B cell (primary cell): ENCODE measurements around the gene NFATC1. TPM values are rescaled to one million over a fixed set of nuclear protein-coding genes. Genes with fewer than 3 reads are reported as not detected.

Source experiments
- ATAC-seq: fragments of 200-7000 bp; cut with Tn5 transposase; one replicate; pipeline ENCODE4 v1.10.0; 2021; ENCODE audit warnings: low read depth, mild to moderate bottlenecking, moderate number of reproducible peaks, moderate library complexity
- CTCF ChIA-PET: fragments of 350-600 bp; sonication (Branson Sonifier 250); formaldehyde crosslinking; loops from one replicate; lab custom pipeline; 2021; ENCODE audit warnings: antibody characterized with exemption, inconsistent platforms; lab: Charles Lee
- POLR2A ChIA-PET: fragments of 350-600 bp; sonication (Branson Sonifier 250); formaldehyde crosslinking; loops from one replicate; lab custom pipeline; 2021; ENCODE audit warnings: antibody characterized with exemption; lab: Charles Lee
- DNase-seq: peaks from one replicate; pipeline ENCODE4 v3.0.0; 2013
- H2AFZ ChIP-seq: 2 replicates; pipeline ENCODE4 v1.6.1; 2012; ENCODE audit warnings: mild to moderate bottlenecking, low read depth, low read length; ENCODE audit not compliant: insufficient read depth, poor library complexity, severe bottlenecking
- H3K27ac ChIP-seq, 2 donors: 1 replicate in 1 of 2; 2 replicates in 1 of 2; pipeline ENCODE4 v1.5.1; 2012 to 2013; ENCODE audit warnings: low read length in 2 of 2, mild to moderate bottlenecking in 2 of 2, moderate library complexity in 1 of 2
- H3K27me3 ChIP-seq, 4 experiments: fragments of 200-600 bp in 1 of 4; sonication (generic) in 1 of 4; replicated peaks in 1 of 4; 1 replicate in 2 of 4; 2 replicates in 2 of 4; pipeline versions ENCODE4 v1.6.1 to v1.7.0; 2013 to 2016; ENCODE audit warnings: low read length in 3 of 4, mild to moderate bottlenecking in 2 of 4, mixed read lengths in 1 of 4, moderate library complexity in 1 of 4; ENCODE audit not compliant: insufficient read depth in 4 of 4, control insufficient read depth in 3 of 4; ENCODE audit errors: control extremely low read depth in 1 of 4
- H3K36me3 ChIP-seq, 2 experiments: replicated peaks in 1 of 2; 1 replicate in 1 of 2; 2 replicates in 1 of 2; pipeline versions ENCODE4 v1.6.1 to v1.7.1; 2013; ENCODE audit warnings: low read length in 1 of 2; ENCODE audit not compliant: insufficient read depth in 2 of 2, control insufficient read depth in 1 of 2; ENCODE audit errors: control extremely low read depth in 1 of 2, extremely low read depth in 1 of 2
- H3K4me1 ChIP-seq, 2 donors: fragments of 200-600 bp in 1 of 2; sonication (generic) in 1 of 2; 1 replicate in 1 of 2; 2 replicates in 1 of 2; pipeline versions ENCODE4 v1.5.1 to v1.6.1; 2013 to 2017; ENCODE audit warnings: low read length in 2 of 2; ENCODE audit not compliant: control insufficient read depth in 2 of 2, insufficient read depth in 2 of 2
- H3K4me2 ChIP-seq: replicated peaks from 2 replicates; pipeline ENCODE3; 2012; ENCODE audit warnings: mild to moderate bottlenecking, low read depth, low read length; ENCODE audit not compliant: poor library complexity, severe bottlenecking
- H3K4me3 ChIP-seq, 5 experiments: fragments of 200-600 bp in 1 of 5; sonication (generic) in 1 of 5; 1 replicate in 3 of 5; 2 replicates in 2 of 5; pipeline versions ENCODE4 v1.5.1 to v1.7.0; 2011 to 2016; ENCODE audit warnings: low read length in 4 of 5, mild to moderate bottlenecking in 4 of 5, low read depth in 2 of 5, control low read depth in 1 of 5, moderate library complexity in 1 of 5; ENCODE audit not compliant: insufficient read depth in 1 of 5; ENCODE audit errors: control extremely low read depth in 1 of 5, extremely low read depth in 1 of 5
- H3K79me2 ChIP-seq: fragments of 200-600 bp; sonication (generic); one replicate; pipeline ENCODE4 v1.6.0; 2016; ENCODE audit warnings: low read length; ENCODE audit not compliant: control insufficient read depth, insufficient read depth
- H3K9ac ChIP-seq: fragments of 200-600 bp; sonication (generic); 2 replicates; pipeline ENCODE4 v1.6.1; 2017; ENCODE audit warnings: mild to moderate bottlenecking, low read length, moderate library complexity
- H3K9me3 ChIP-seq, 3 donors: one replicate each; pipeline versions ENCODE4 v1.6.1 to v1.7.1; 2013; ENCODE audit warnings: low read length in 2 of 3; ENCODE audit not compliant: control insufficient read depth in 2 of 3, insufficient read depth in 1 of 3; ENCODE audit errors: control extremely low read depth in 1 of 3
- H4K20me1 ChIP-seq: 2 replicates; pipeline ENCODE4 v1.6.0; 2012; ENCODE audit warnings: mild to moderate bottlenecking, low read length; ENCODE audit not compliant: insufficient read depth, control insufficient read depth, poor library complexity, severe bottlenecking
- H3K27ac Mint-ChIP-seq: one replicate; pipeline ENCODE4 v1.8.0; 2021; ENCODE audit warnings: mixed read lengths
- H3K27me3 Mint-ChIP-seq: one replicate; pipeline ENCODE4 v1.8.0; 2021; ENCODE audit warnings: mixed read lengths
- H3K4me1 Mint-ChIP-seq: one replicate; pipeline ENCODE4 v1.8.0; 2021; ENCODE audit warnings: mixed read lengths
- H3K4me3 Mint-ChIP-seq: one replicate; pipeline ENCODE4 v1.8.0; 2021; ENCODE audit warnings: mixed read lengths
- H3K9me3 Mint-ChIP-seq: one replicate; pipeline ENCODE4 v1.8.0; 2022; ENCODE audit warnings: mixed read lengths; ENCODE audit not compliant: insufficient read depth
- CTCF ChIP-seq: fragments of 200-600 bp; IDR thresholded peaks from one replicate; pipeline ENCODE4 v1.8.0; 2022; ENCODE audit warnings: antibody characterized with exemption, mild to moderate bottlenecking
- EZH2 ChIP-seq: IDR thresholded peaks from 2 replicates; pipeline ENCODE4 v1.6.1; 2012; ENCODE audit warnings: borderline replicate concordance, low read depth, mild to moderate bottlenecking, moderate library complexity, low read length; ENCODE audit not compliant: insufficient read depth, poor library complexity, severe bottlenecking
- WGBS: methylation state at CpG from one replicate; pipeline ENCODE4 v1.1.5; 2013; ENCODE audit warnings: missing lambda C conversion rate; ENCODE audit not compliant: insufficient coverage; 5-methylcytosine and 5-hydroxymethylcytosine counted together
- intact Hi-C: fragments of 100-400 bp; cut with micrococcal nuclease; formaldehyde crosslinking; loops from one replicate; pipeline ENCODE4 v1.10.0; 2022
- polyA plus RNA-seq: library from polyadenylated mRNA; depleted of rRNA; stranded (reverse); fragments of >200 nt; gene quantifications from 2 replicates; pipeline ENCODE4 v1.2.3, GENCODE V29; 2012
- total RNA-seq, 2 donors: library from RNA; stranded (reverse); fragments of 120-200 nt in 1 of 2; gene quantifications; 1 replicate in 1 of 2; 2 replicates in 1 of 2; pipeline versions ENCODE4 v1.2.3 to v1.2.4, GENCODE V29; 2013 to 2022

The NFATC1 gene
- total and polyA plus RNA-seq, 2 donors (not counting 1 experiment from before 2014, with no cell fraction given), result 32.2 to 108 TPM

GRCh38 chr18:79509536-79509930, 113.8 kb downstream of the NFATC1 start:
- ChIA-PET CTCF (interaction anchor here (1.1 to 4.5 kb wide), 5 partner anchors 14 to 112 kb away, joined by 5 to 23 read pairs (median 12); no protein-coding TSS in a partner anchor), POLR2A (interaction anchor here (0.7 to 4.5 kb wide), 5 partner anchors 11 to 102 kb away, joined by 3 to 28 read pairs (median 4); no protein-coding TSS in a partner anchor)
- Histone ChIP-seq H3K9me3 (no peaks in the 10 kb centered on the region), H3K79me2 (peaks cover 75% of the 10 kb centered on the region), H2AFZ (no peak overlapping the region), H3K4me3 (peak overlapping the region in 2 of 5 experiments; percentile 15 to 37), H3K4me1 (peaks cover 48 to 52% of the 10 kb centered on the region in 2 donors), H3K27ac (peak overlapping the region; percentile 47 to 91), H3K9ac (peak overlapping the region; percentile 38), H3K4me2 (peak overlapping the region; percentile 75), H4K20me1 (peaks cover 29% of the 10 kb centered on the region), H3K36me3 (peaks cover 0 to 42% of the 10 kb centered on the region in 2 experiments), H3K27me3 (no peaks in the 10 kb centered on the region)
- peak overlapping the region; percentile 93 for H3K27ac Mint-ChIP-seq
- H3K4me3 Mint-ChIP-seq, result peak overlapping the region; percentile 75
- WGBS, result 93% methylated on average over 8 of the region's 8 CpGs
- TF ChIP-seq CTCF (no peak), EZH2 (no peak)
- intact Hi-C loops, result loop anchor here (1.0 kb wide), 1 partner anchor 15 kb away; no protein-coding TSS in a partner anchor
- H3K27me3 Mint-ChIP-seq, result no peaks in the 10 kb centered on the region
- ATAC-seq (no peak), DNase-seq (no peak)
- H3K9me3 Mint-ChIP-seq, result no peaks in the 10 kb centered on the region
- H3K4me1 Mint-ChIP-seq, result peaks cover 51% of the 10 kb centered on the region

GRCh38 chr18:79510046-79510685, 114.4 kb downstream of the NFATC1 start:
- no peaks in the 10 kb centered on the region for H3K27me3 ChIP-seq
- intact Hi-C loops, result no loop called here
- peaks cover 81% of the 10 kb centered on the region for H3K79me2 ChIP-seq
- Mint-ChIP-seq H3K4me3 (peak overlapping the region; percentile 75), H3K27ac (peak overlapping the region; percentile 93), H3K9me3 (no peaks in the 10 kb centered on the region), H3K4me1 (peaks cover 53% of the 10 kb centered on the region), H3K27me3 (no peaks in the 10 kb centered on the region)
- ChIA-PET CTCF (interaction anchor here (2.7 to 4.5 kb wide), 3 partner anchors 13 to 113 kb away, joined by 12 to 23 read pairs (median 23); no protein-coding TSS in a partner anchor), POLR2A (interaction anchor here (0.8 to 4.5 kb wide), 2 partner anchors 13 to 50 kb away, joined by 3 to 28 read pairs; no protein-coding TSS in a partner anchor)
- H3K4me3 ChIP-seq, result no peak overlapping the region
- no peak for DNase-seq
- peaks cover 48 to 52% of the 10 kb centered on the region in 2 donors for H3K4me1 ChIP-seq
- peak overlapping the region; percentile 22 for H3K4me2 ChIP-seq
- H3K36me3 ChIP-seq, result peaks cover 0 to 46% of the 10 kb centered on the region in 2 experiments
- ATAC-seq, result no peak
- no peaks in the 10 kb centered on the region for H3K9me3 ChIP-seq
- H4K20me1 ChIP-seq, result peaks cover 32% of the 10 kb centered on the region
- over 99% methylated on average over 15 of the region's 20 CpGs for WGBS
- no peak overlapping the region for H2AFZ ChIP-seq
- no peak overlapping the region for H3K9ac ChIP-seq
- TF ChIP-seq CTCF, result no peak
- no peak for TF ChIP-seq EZH2
- H3K27ac ChIP-seq, result peak overlapping the region in 1 of 2 donors; percentile 91
